Fibroblast of lung (primary cell): ENCODE results near the gene STRAP.

Source experiments
- CTCF ChIP-seq, 2 donors: IDR thresholded peaks in 1 of 2; conservative IDR thresholded peaks in 1 of 2; 1 replicate in 1 of 2; 2 replicates in 1 of 2; pipeline ENCODE4 v1.5.1; 2011 to 2012; ENCODE audit warnings: low read length in 2 of 2, control low read depth in 1 of 2, inconsistent platforms in 1 of 2, low read depth in 1 of 2, mild to moderate bottlenecking in 1 of 2
- EZH2 ChIP-seq: IDR thresholded peaks from 2 replicates; pipeline ENCODE4 v1.5.1; 2012; ENCODE audit warnings: low read length, control low read depth, mild to moderate bottlenecking; ENCODE audit errors: missing control alignments

DNA sequence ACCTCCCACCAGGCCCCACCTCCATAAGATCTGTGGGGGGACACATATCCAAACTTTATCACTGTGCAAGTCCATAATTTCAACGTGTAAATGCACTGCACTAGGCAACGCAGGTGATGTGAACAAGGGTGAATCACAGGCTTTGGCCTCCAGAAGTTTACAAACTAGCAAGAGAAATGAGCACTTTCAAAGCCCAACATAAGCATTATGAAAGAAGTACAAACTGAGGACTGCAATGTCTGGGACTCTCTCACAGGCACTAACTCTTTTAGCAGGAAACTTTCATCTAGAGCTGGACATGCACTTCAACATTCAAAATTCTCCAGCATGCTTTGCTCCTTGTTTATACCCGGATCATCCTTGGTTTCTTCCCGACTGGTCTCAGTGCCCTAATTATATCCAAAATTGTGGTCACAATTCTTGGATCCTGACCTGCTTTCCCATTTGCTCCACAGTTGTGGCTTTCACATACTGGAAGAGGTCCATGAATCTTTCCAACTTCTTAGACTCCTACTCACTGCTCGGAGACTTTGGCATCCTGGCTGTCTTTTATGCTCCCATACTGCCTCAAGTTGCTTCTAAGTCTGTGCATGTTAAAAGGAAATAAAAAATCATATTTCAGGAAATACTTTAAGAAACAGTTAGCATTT is 44.9 kb upstream of the STRAP start:
- no peak for TF ChIP-seq CTCF (conservative IDR thresholded peaks at IDR 0.05 in 1 of 2, IDR thresholded peaks at IDR 0.05 in 1 of 2; ENCODE audit: low read depth in 1 of 2, low read length in 2 of 2)
- TF ChIP-seq EZH2 = no peak
